GM19397 (cell line): ENCODE measurements around the gene COPS7A.
A peak's percentile ranks its signal among the peaks of the same experiment; 100 is the strongest.

Experiments used
- ATAC-seq: cut with Tn5 transposase; IDR thresholded peaks from one replicate; pipeline ENCODE4 v1.9.1; 2021; ENCODE audit warnings: mild to moderate bottlenecking, moderate library complexity; ENCODE audit not compliant: unreplicated experiment

Gene COPS7A

GRCh38 chr12:6768990-6769389, 45.1 kb downstream of the COPS7A start:
- no peak for ATAC-seq

- no peak for ATAC-seq
Measured at GRCh38 chr12:6769666-6770065, 45.8 kb downstream of the COPS7A start.

- ATAC-seq: no peak
Measured at GRCh38 chr12:6770094-6770493, 46.2 kb downstream of the COPS7A start.

DNA sequence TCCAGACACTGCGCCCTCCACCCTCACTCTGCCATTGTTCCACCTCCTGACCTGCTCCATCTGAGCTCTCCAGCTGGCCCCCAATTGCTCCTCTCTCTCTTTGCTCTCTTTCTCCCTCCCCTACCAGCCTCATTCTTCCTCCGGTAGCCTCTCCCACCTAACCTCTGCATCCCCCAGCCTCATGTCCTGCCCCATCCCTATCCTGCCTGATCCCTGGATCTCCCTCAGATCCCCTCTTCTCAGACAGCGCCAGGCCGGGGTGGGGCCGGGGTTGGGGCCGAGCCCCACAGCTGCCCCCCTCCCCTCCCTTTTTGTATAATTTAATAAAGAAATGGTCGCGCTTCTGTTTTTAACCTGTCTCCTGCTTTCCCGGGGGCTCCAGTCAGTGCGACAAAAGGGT, 46.8 kb downstream of the COPS7A start:
- ATAC-seq: no peak

GRCh38 chr12:6771091-6771495, 47.2 kb downstream of the COPS7A start:
- no peak for ATAC-seq

- ATAC-seq: no peak
Measured at GRCh38 chr12:6771509-6772330, 47.9 kb downstream of the COPS7A start.

GRCh38 chr12:6772331-6772695, 48.5 kb downstream of the COPS7A start, which contains the start of gene LAG3:
TSS of gene LAG3 (plus strand) at chr12:6772520. CDS start at chr12:6772853, 333 bp downstream.
- no peak for ATAC-seq

GRCh38 chr12:6772726-6773589, 49.1 kb downstream of the COPS7A start:
- no peak for ATAC-seq

DNA sequence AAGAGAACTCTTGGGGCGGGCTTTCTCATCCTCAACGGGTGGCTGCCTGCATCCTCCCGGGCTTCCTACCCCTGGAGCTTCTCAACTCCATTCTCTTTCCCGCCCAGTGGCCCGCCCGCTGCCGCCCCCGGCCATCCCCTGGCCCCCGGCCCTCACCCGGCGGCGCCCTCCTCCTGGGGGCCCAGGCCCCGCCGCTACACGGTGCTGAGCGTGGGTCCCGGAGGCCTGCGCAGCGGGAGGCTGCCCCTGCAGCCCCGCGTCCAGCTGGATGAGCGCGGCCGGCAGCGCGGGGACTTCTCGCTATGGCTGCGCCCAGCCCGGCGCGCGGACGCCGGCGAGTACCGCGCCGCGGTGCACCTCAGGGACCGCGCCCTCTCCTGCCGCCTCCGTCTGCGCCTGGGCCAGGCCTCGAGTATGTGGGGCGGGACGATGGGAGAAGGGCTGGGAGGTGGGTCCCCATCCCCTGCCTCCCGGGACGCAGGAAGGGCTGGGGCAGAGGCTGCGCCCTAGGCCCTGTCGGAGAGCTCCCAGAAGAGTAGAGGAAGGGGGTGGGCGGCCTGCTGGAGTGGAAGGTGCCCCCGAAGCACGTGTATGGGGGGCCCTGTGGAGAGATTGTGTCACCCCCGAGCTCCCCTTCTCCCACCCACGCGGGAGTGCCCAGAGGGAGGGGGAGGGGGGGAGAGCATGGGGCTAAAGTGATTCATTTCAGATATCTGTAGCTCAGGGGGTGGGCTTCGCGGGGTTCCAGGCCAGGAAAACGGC, 49.9 kb downstream of the COPS7A start:
- ATAC-seq: no peak

DNA sequence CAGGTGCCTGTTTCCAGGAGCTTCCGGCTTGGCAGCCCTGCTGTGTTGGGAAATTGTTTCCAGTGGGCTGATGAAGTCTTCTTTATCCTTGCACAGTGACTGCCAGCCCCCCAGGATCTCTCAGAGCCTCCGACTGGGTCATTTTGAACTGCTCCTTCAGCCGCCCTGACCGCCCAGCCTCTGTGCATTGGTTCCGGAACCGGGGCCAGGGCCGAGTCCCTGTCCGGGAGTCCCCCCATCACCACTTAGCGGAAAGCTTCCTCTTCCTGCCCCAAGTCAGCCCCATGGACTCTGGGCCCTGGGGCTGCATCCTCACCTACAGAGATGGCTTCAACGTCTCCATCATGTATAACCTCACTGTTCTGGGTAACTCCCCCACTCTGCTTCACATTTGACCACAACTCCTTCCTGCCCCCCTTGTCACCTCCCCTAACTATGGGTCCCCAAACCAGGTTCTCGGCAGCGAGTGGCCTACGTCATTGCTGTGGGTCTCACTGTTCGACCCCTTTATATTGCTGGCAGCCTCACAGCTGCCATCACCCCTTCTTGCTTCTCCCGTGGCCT, 50.7 kb downstream of the COPS7A start:
- ATAC-seq: no peak

GRCh38 chr12:6775185-6776174, 51.6 kb downstream of the COPS7A start:
- ATAC-seq: no peak

DNA sequence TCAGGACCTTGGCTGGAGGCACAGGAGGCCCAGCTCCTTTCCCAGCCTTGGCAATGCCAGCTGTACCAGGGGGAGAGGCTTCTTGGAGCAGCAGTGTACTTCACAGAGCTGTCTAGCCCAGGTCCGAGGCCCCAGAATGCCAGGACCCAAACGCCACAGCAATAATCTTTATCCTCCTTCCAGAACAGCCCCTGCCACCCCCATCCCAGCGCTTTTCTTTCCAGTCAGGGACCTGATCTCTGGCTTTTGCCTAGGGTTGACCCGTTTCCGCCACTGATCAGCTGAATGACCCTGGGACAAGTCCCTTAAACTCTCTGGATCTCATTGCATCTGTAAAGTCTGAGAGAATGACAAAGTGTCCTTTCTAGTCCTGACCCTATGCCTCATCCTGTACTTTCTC, 53.5 kb downstream of the COPS7A start:
- ATAC-seq: no peak

DNA sequence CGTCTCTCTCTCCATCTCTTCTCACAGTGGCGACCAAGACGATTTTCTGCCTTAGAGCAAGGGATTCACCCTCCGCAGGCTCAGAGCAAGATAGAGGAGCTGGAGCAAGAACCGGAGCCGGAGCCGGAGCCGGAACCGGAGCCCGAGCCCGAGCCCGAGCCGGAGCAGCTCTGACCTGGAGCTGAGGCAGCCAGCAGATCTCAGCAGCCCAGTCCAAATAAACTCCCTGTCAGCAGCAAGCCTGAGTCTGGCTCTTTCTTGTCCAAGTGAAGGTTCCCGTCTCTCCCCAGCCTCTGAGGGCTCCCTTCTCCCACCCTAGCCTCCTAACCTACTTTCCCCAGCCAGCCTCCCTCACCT, 54.3 kb downstream of the COPS7A start:
- no peak for ATAC-seq

DNA sequence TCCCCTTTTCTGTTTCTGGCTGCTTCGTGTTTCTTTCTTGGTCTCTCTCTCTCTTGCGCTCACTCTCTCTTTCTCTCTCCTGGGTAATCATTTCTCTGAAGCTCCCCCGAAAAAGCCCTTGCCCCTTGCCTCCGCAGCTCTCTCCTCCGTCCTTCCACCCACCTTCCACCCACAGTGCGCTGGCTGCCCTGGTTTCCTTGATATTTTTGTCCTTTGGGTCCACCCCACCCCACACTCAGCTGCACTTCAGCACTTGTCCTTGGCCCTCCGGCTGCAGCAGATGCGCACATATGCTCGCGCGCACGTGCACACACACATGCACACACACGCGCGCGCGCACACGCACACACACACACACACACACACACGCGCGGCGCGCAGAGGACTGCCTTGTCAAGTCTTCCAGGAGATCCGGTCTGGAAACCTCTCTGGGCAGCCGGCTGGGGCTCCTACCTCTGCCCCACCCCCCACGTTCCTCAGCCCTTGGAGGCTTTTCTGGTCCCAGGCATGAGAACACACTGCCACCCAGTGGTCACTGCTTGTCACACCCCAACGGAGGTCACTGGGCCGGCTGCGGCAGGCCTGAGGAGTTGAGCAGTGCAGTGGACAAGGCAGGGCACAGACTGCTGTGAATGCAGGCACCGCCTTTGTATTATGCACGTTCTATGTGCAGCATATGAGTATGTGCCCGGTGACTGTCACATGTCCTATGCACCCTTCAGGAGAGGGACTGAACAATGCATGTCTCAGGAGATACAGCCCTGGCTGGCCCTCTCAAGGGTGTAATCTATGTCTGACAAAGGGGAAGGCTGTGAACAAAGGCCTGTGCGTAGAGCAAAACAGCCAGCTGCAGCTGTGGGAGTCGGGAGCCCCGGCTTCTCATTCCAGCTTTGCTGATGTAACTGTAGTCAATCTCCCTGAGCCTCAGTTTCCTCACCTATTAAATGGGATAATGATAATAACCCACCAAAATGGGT, 55.0 kb downstream of the COPS7A start:
- ATAC-seq: peak; percentile 72

DNA sequence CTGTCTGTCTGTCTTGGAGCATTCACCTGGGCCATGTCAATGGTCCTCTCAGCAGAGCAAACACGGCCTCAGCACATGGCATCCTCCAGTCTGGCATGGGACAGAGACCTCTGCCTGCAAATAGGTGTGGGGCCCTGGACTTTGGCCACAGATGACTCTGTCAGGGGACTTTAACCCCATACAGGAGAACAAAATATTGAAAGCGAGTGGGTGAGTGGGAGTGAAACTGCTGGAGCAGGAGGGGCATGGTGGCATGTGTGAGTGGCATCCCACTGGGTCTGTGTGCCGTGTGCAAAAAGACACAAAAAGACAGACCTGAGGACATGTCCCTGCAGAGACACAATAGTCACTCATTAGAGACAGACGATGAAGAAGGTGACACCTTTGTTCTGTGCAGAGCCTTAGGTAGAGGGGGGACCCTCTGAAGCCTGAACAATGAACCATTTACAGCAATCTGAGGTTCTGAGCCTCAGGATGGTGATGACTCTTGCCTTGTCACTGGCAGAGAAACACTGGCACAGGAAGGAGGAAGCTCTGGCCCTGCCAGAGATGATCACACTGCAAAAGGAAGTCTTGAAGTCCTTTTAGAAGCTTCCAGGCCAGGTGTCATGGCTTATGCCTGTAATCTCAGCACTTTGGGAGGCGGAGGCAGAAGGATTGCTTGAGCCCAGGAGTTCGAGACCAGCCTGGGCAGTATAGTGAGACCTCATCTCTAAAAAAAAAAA, 56.0 kb downstream of the COPS7A start:
- no peak for ATAC-seq

DNA sequence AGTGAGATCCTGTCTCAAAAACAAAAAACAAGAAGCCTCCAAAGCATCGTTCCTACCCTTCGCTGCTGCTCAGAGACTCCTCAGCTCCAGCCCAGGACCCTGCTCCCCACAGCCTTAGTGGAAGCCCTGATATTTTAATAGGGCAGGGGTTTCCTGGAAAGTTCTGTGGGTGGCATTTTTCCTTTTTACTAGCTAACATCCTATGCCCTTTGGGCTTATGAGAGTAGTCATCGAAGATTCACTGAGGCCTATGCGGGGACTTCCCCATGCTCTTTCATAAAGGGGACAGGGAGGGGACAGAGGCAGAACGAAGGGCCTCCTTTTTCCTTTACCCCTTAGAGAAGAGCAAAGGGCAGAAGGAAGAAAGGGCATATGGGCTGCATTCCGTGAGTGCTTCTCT, 56.7 kb downstream of the COPS7A start:
- ATAC-seq: no peak
